Naive B cell (primary cell): ENCODE data around the gene PARP15. TPM values are rescaled to one million over a fixed set of nuclear protein-coding genes. Genes with fewer than 3 reads are reported as not detected.
A peak's percentile ranks its signal among the peaks of the same experiment; 100 is the strongest.

ENCODE experiments used
- ATAC-seq, 2 donors: fragments of 150-1000 bp; cut with Tn5 transposase; 2 replicates each; pipeline ENCODE4 v1.10.0; 2021; ENCODE audit warnings: low read depth in 2 of 2, mild to moderate bottlenecking in 2 of 2, moderate library complexity in 2 of 2
- DNase-seq: peaks from one replicate; pipeline ENCODE4 v3.0.0; 2022
- H3K27ac Mint-ChIP-seq, 6 donors: one replicate each; pipeline ENCODE4 v1.8.0; 2020 to 2022; ENCODE audit warnings: mild to moderate bottlenecking in 6 of 6, mixed read lengths in 6 of 6, moderate library complexity in 5 of 6, inconsistent platforms in 2 of 6
- H3K27me3 Mint-ChIP-seq, 3 donors: one replicate each; pipeline ENCODE4 v1.8.0; 2021 to 2022; ENCODE audit warnings: mixed read lengths in 3 of 3, mild to moderate bottlenecking in 1 of 3
- H3K36me3 Mint-ChIP-seq, 2 donors: one replicate each; pipeline ENCODE4 v1.8.0; 2020 to 2022; ENCODE audit warnings: mixed read lengths in 2 of 2, inconsistent platforms in 1 of 2, mild to moderate bottlenecking in 1 of 2
- H3K4me1 Mint-ChIP-seq, 3 donors: one replicate each; pipeline ENCODE4 v1.8.0; 2020 to 2022; ENCODE audit warnings: mixed read lengths in 3 of 3, inconsistent platforms in 1 of 3, mild to moderate bottlenecking in 1 of 3, moderate library complexity in 1 of 3
- H3K4me3 Mint-ChIP-seq, 8 donors: one replicate each; pipeline ENCODE4 v1.8.0; 2020 to 2022; ENCODE audit warnings: mild to moderate bottlenecking in 8 of 8, mixed read lengths in 8 of 8, moderate library complexity in 8 of 8, inconsistent platforms in 2 of 8
- H3K9me3 Mint-ChIP-seq, 7 donors: one replicate each; pipeline ENCODE4 v1.8.0; 2020 to 2022; ENCODE audit warnings: mixed read lengths in 7 of 7, mild to moderate bottlenecking in 5 of 7, inconsistent platforms in 2 of 7, moderate library complexity in 1 of 7
- polyA plus RNA-seq, 6 donors: library from polyadenylated mRNA; unstranded; fragments of 300-500 nt; fragmentation: Illumina TruSeq; gene quantifications; one replicate each; pipeline ENCODE4 v1.2.3, GENCODE V29; 2021; ENCODE audit warnings: low read depth in 6 of 6

PARP15 gene
- polyA plus RNA-seq: 10 to 100 TPM; 10.9 to 24.4 (median 17.8) TPM

DNA sequence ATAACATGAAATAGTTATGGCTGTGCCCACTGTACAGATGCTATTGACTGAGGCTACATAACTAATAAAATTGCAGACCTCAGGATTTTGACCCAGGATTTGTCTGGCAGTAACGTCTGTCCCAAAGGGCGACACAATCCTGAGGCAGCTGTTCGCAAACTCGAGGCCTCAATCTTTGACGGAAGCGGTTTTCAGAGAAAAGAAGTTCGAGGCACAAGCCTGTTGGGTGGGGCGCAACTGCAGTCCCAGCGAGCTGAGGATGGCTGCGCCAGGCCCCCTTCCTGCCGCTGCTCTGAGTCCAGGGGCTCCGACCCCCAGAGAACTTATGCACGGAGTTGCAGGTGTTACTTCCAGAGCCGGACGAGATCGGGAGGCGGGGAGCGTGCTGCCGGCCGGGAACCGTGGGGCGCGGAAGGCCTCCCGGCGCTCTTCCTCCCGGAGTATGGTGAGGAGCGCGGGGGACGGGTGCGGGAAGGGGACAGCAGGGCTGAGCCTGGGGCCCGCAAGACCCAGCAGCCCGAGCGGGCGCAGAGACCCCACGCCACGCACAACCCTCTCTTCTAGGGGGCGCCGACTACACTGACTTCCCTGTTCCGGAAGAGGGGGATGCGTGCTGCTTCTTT lies at the start of gene PARP15:
Gene PARP15, plus strand, starts transcription at position 242 of the 623 bp plus-strand sequence. Its CDS starts 18 bp downstream, at position 260.
- DNase-seq: peak; percentile 52
- peak within 1 kb of the TSS; percentile 94 to 100 (median 100) for H3K27ac Mint-ChIP-seq
- no peaks in the 10 kb centered on the region for H3K27me3 Mint-ChIP-seq
- H3K9me3 Mint-ChIP-seq: peaks cover 8 to 19% (median 15%) of the 10 kb centered on the region in 7 donors
- H3K36me3 Mint-ChIP-seq: peaks cover 15 to 16% of the 10 kb centered on the region in 2 donors
- peak within 1 kb of the TSS; percentile 82 to 100 (median 99) for H3K4me3 Mint-ChIP-seq
- no peak for ATAC-seq
- H3K4me1 Mint-ChIP-seq: peaks cover 56 to 86% (median 62%) of the 10 kb centered on the region in 3 donors

DNA sequence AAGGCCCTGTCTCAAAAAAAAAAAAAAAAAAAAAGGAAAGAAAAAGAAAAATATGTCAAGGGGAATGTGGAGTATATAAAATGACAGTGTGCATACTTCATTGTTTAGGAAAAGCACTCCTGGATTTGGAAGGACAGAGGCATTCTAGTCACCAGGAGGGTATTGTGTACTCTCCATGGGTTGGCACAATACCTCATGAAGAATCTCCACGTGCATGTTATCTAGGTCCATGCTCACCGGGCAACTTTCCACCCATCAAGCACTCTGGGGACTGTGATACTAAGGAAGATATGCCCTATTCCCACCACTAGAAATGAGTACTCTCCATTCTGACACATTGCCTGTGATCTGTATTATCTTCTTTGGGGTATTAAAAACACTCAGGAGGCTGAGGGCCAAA lies 47.3 kb upstream of the PARP15 start:
- H3K27me3 Mint-ChIP-seq: no peaks in the 10 kb centered on the region
- H3K9me3 Mint-ChIP-seq: no peaks in the 10 kb centered on the region
- ATAC-seq (no peak), DNase-seq (no peak)
- peak overlapping the region in 1 of 6 donors; percentile 13 for H3K27ac Mint-ChIP-seq
- no peaks in the 10 kb centered on the region for H3K4me1 Mint-ChIP-seq
- H3K36me3 Mint-ChIP-seq: peaks cover 8 to 28% of the 10 kb centered on the region in 2 donors
- H3K4me3 Mint-ChIP-seq: no peak overlapping the region

DNA sequence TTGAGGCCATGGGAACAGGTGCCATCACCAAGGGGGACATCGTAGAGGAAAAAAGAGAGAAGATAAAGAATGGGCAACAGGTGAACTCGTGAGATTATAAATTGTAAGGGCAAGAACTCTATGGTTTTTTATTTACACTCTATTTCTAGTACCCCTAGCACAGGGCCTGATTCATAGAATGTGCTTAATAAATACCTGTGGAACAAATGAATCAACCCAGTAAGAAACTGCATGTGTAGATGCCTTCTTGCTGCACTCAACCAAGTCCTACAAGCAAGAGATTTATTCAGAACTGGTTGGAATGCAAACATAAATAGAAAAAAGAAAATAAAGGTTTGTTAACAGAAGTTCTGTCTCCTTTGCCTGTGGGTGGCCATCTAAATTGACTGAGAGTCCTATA lies 44.0 kb upstream of the PARP15 start:
- ATAC-seq (no peak), DNase-seq (no peak)
- Mint-ChIP-seq H3K4me1 (no peaks in the 10 kb centered on the region), H3K27me3 (no peaks in the 10 kb centered on the region), H3K9me3 (no peaks in the 10 kb centered on the region), H3K27ac (no peak overlapping the region), H3K4me3 (no peak overlapping the region), H3K36me3 (peaks cover 17 to 38% of the 10 kb centered on the region in 2 donors)

DNA sequence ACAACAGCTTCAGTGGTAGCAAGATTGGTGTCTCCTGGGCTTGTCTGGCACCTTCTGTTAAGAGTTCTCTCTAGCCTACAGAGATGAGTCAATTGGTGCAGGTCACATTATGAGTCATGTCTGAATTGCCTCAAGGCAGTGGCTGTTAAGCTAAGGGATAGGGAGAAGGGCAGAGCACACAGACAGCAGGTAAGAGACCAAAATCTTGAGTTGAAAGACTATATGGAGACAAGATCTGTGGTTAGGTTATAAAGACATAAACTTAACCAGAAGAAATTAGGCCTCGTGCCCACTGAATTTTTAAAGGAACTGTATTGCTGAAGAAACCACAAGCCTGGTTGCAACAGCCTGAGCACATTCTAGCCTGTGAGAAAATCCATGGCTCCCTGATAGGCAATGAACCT lies 43.5 kb upstream of the PARP15 start:
- H3K36me3 Mint-ChIP-seq: peaks cover 20 to 38% of the 10 kb centered on the region in 2 donors
- no peak for DNase-seq
- no peaks in the 10 kb centered on the region for H3K27me3 Mint-ChIP-seq
- no peak overlapping the region for H3K27ac Mint-ChIP-seq
- no peak for ATAC-seq
- H3K4me1 Mint-ChIP-seq: peaks cover 0 to 3% (median 0%) of the 10 kb centered on the region in 3 donors
- no peak overlapping the region for H3K4me3 Mint-ChIP-seq
- H3K9me3 Mint-ChIP-seq: no peaks in the 10 kb centered on the region

DNA sequence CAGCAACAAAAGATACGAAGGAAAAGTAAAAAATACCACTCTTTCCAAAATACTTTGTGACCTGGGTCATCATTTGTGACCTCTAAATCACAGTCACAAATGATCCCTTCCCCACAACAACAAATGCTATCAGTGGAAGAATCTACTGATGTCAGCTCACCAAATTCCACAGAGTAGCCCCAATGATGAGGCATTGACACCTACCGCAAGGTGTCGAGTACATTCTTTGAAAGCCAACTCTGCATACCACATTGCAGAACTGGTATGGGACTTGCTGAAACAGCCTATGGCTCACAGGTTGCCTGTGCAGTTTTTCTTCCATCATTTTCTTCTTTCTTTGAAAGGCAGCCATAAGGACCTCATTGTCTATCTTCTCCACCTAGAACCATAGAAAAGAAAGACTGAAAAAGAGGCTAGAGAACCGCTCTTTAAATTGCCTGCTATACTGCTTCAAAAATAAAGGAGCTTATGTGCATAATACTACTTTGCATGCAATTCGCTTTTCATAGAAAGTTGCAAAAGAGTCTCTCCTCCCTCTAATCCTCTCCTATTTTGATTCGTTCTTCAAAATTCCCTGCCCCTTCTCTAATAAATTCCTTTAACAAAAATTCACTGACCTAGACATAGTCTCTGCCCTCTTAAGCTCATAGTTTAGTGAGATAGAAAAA lies 41.4 kb upstream of the PARP15 start:
- H3K4me3 Mint-ChIP-seq: no peak overlapping the region
- no peaks in the 10 kb centered on the region for H3K9me3 Mint-ChIP-seq
- no peaks in the 10 kb centered on the region for H3K27me3 Mint-ChIP-seq
- peaks cover 1 to 7% (median 4%) of the 10 kb centered on the region in 3 donors for H3K4me1 Mint-ChIP-seq
- no peak for ATAC-seq
- H3K27ac Mint-ChIP-seq: no peak overlapping the region
- peaks cover 31 to 47% of the 10 kb centered on the region in 2 donors for H3K36me3 Mint-ChIP-seq
- no peak for DNase-seq

DNA sequence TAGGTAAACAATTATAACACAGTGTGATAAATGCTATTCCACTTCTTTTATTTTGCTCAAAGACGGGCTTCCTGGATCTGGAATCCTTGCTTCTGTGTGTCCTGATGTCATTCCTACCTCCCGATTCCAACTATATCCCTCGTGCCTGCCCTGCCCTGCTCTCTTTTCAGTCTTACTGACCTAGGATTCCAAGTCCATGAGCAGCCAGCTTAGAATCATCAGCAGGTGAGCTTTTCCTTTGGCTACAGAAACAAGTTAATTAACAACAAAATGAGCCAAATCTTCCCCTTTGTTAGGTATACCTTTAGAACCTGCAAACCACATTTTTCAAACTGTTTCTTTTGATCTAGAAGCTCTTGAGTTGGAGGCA lies 40.8 kb upstream of the PARP15 start:
- Mint-ChIP-seq H3K4me3 (no peak overlapping the region), H3K27ac (peak overlapping the region in 1 of 6 donors; percentile 9), H3K9me3 (no peaks in the 10 kb centered on the region), H3K27me3 (no peaks in the 10 kb centered on the region), H3K36me3 (peaks cover 31 to 46% of the 10 kb centered on the region in 2 donors), H3K4me1 (peaks cover 1 to 7% (median 4%) of the 10 kb centered on the region in 3 donors)
- no peak for ATAC-seq
- DNase-seq: no peak

DNA sequence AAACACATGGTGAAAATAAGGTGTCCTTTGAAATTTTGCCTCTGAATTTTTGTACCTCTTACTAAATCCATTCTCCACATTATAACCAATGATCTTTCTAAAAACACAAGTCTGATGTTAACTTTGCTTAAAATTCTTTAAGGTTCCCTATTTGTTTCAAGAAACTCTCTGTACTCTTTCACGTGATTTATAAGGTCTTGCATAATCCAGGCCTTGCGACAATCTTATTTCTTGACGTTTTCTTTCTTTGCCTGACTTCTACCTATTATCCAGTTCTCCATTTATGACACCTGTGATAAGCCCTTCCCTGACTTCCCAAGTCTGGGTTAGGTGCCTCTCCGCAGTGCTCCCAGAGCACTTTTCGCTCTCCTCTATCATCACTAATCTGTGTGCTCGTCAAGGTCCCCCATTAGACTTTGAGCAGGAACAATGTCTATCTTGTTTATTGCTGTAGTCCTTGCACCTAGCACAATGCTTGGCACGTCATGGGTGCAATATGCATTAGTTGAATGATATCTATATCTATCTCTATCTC lies 38.4 kb upstream of the PARP15 start:
- Mint-ChIP-seq H3K27ac (peak overlapping the region in 4 of 6 donors; percentile 8 to 87 (median 50)), H3K36me3 (peaks cover 26% of the 10 kb centered on the region in 2 donors), H3K27me3 (no peaks in the 10 kb centered on the region), H3K4me1 (peaks cover 1 to 7% (median 4%) of the 10 kb centered on the region in 3 donors), H3K9me3 (no peaks in the 10 kb centered on the region), H3K4me3 (peak overlapping the region in 1 of 8 donors; percentile 10)
- ATAC-seq (no peak), DNase-seq (no peak)

DNA sequence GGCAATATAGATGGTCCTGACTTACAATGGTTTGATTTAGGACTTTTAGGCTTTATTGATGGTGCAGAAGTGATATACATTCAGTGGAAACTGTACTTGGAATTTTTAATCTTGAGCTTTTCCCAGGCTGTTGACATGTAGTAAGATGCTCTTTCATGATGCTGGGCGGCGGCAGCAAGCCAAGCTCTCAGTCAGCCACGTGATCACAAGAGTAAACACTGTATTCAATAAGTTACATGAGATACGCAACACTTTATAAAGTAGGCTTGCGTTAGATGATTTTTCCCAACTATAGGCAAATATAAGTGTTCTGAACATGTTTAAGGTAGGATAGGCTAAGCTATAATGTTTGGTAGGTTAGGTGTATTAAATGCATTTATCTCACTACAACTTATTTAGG lies 31.3 kb upstream of the PARP15 start:
- peaks cover 0 to 4% (median 0%) of the 10 kb centered on the region in 3 donors for H3K4me1 Mint-ChIP-seq
- no peaks in the 10 kb centered on the region for H3K27me3 Mint-ChIP-seq
- no peak for DNase-seq
- H3K36me3 Mint-ChIP-seq: peaks cover 32 to 38% of the 10 kb centered on the region in 2 donors
- no peak for ATAC-seq
- H3K4me3 Mint-ChIP-seq: no peak overlapping the region
- no peaks in the 10 kb centered on the region for H3K9me3 Mint-ChIP-seq
- H3K27ac Mint-ChIP-seq: no peak overlapping the region

DNA sequence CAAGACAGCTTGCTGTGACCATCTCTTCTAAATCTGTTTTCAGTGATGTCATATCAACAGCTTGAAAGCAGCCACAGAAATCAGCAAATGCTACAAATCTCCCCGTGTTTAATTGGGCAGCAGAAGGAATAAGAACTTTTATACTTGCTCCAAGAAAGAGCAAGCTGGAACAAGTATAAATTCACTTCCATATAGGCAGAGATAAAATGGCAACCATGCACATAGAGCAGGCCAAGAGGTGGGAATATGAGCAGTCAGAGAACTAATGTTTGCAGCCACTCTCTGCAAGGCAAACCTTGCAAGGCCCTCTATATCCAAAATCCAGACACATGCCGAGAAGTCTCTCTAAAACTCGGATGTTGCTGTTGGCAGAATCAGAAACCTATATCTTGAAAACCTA lies 29.4 kb upstream of the PARP15 start:
- Mint-ChIP-seq H3K27me3 (no peaks in the 10 kb centered on the region), H3K36me3 (peaks cover 39 to 49% of the 10 kb centered on the region in 2 donors), H3K27ac (peak overlapping the region in 1 of 6 donors; percentile 31), H3K9me3 (no peaks in the 10 kb centered on the region), H3K4me3 (no peak overlapping the region), H3K4me1 (peaks cover 0 to 6% (median 0%) of the 10 kb centered on the region in 3 donors)
- ATAC-seq (no peak), DNase-seq (no peak)

DNA sequence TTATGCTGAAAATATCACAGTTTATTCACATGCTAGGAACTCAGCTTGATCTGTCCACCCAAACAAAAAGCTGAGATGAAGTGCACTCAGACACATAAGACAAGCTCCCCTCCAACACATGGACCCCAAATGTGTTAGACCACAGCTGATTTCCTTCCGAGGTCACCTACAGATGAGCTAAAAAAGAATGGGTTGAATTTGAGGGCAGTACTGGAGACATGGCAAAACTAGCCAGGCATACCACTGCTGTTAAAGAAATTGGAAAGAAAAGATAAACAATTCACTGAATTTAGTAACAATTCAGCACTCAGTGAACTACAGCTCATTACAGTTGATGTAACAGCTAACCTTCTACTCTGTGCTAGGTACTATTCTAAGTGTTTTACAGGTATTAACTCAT lies 28.8 kb upstream of the PARP15 start:
- DNase-seq (no peak), ATAC-seq (no peak)
- H3K36me3 Mint-ChIP-seq: peaks cover 44 to 52% of the 10 kb centered on the region in 2 donors
- H3K27ac Mint-ChIP-seq: peak overlapping the region in 1 of 6 donors; percentile 29
- peaks cover 0 to 12% (median 0%) of the 10 kb centered on the region in 3 donors for H3K4me1 Mint-ChIP-seq
- H3K27me3 Mint-ChIP-seq: no peaks in the 10 kb centered on the region
- H3K4me3 Mint-ChIP-seq: no peak overlapping the region
- no peaks in the 10 kb centered on the region for H3K9me3 Mint-ChIP-seq

DNA sequence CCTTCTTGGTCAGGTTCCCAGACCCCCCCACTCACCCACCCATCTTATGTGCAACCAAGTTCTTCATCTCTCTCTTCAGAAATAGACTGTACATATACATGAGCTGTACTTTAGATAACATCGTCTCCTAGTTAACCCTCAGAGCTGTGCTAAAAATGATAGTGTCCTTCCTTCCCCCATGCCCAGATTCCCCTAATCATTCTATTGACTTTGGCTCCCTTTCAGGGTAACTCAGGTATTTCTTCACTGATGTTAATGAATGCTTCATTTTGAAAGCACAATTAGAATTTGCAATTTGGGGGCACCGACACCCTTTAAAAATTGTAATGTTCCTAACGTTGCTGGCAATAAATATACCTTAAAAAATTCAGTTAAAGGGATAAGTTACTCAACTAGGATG lies 24.3 kb upstream of the PARP15 start:
- DNase-seq (no peak), ATAC-seq (no peak)
- Mint-ChIP-seq H3K9me3 (no peaks in the 10 kb centered on the region), H3K36me3 (peaks cover 46 to 49% of the 10 kb centered on the region in 2 donors), H3K4me1 (peaks cover 0 to 23% (median 4%) of the 10 kb centered on the region in 3 donors), H3K4me3 (no peak overlapping the region), H3K27ac (no peak overlapping the region), H3K27me3 (no peaks in the 10 kb centered on the region)

DNA sequence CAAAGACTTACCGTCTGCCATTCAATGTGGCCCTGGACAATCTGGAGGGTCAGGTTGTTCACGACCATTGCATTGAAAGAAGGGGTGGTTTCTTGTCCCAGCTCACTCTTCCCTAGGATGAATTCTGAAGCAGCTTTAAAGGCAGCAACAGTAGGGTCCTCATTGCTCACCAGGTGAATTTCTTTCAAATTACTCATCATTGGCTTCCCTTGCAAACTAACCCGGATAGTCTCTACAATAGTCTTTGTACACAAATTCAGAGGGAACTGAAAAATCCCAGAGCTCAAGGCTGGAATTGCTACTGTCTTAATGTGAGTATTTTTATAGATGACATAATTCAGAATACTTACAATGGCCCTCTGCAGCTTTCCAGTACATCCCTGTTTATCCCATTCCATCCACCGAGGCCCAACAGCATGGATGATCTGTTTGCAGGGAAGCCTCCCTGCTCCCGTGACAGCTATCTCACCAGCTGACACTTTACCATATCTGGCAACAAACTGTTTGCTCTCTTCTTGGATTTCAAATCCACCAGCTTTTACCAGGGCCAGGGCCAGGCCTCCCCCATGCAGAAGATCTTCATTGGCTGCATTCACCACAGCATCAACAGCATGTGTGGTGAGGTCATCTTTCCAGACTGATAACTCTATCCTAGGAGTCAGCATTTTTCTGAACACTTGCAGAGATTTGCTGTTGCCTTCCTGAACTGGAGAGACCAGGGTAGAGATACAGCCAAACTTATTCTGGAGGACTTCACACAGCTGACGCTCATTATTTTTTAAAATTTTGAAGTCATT lies 22.0 kb upstream of the PARP15 start:
- ATAC-seq: no peak

DNA sequence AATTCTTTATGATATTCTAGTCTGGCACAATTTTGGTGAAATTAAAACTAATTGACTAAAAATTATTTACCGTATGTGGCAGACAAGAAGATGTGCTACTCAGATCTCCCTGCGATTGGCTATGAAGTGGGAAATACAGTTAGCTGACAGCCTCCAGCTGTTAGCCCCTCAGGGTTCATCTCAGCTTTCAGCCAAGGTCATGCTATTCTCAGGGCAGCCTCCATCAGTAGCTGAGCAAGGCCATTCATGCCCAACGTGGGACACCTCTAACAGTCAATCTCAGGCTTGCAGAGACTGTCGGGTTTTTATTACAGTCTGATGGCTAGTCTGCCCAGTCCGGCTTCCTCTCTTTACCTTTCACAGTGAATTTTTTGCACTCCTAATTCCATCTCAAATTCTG lies 20.1 kb upstream of the PARP15 start:
- peaks cover 29 to 31% of the 10 kb centered on the region in 2 donors for H3K36me3 Mint-ChIP-seq
- H3K4me3 Mint-ChIP-seq: no peak overlapping the region
- no peaks in the 10 kb centered on the region for H3K27me3 Mint-ChIP-seq
- peaks cover 23 to 45% (median 26%) of the 10 kb centered on the region in 3 donors for H3K4me1 Mint-ChIP-seq
- no peak overlapping the region for H3K27ac Mint-ChIP-seq
- no peaks in the 10 kb centered on the region for H3K9me3 Mint-ChIP-seq
- ATAC-seq (no peak), DNase-seq (no peak)

More for the DNA sequence above, 22.0 kb upstream of the PARP15 start:
- Mint-ChIP-seq H3K27ac (peak overlapping the region in 1 of 6 donors; percentile 38), H3K27me3 (no peaks in the 10 kb centered on the region), H3K4me3 (peak overlapping the region in 1 of 8 donors; percentile 8), H3K9me3 (no peaks in the 10 kb centered on the region), H3K36me3 (peaks cover 40 to 42% of the 10 kb centered on the region in 2 donors), H3K4me1 (peaks cover 7 to 26% (median 10%) of the 10 kb centered on the region in 3 donors)
- no peak for DNase-seq
